Adipocyte (in vitro differentiated cells): Measurements from ENCODE around the gene DNAJC3.
A peak's percentile ranks its signal among the peaks of the same experiment; 100 is the strongest.

Source experiments
- DNase-seq: peaks from one replicate; pipeline ENCODE4 v3.0.0-alpha.2; 2015; ENCODE audit warnings: low read depth
- H3K27me3 ChIP-seq: replicated peaks from 2 replicates; pipeline ENCODE4 v1.7.0; 2013; ENCODE audit warnings: mild to moderate bottlenecking, low read length, moderate library complexity; ENCODE audit not compliant: control insufficient read depth, insufficient read depth
- H3K36me3 ChIP-seq: 2 replicates; pipeline ENCODE4 v1.7.0; 2013; ENCODE audit warnings: low read length, mild to moderate bottlenecking, moderate library complexity; ENCODE audit not compliant: control insufficient read depth, insufficient read depth, severe bottlenecking
- H3K4me1 ChIP-seq: 2 replicates; pipeline ENCODE4 v1.7.0; 2013; ENCODE audit warnings: mild to moderate bottlenecking, low read length, moderate library complexity; ENCODE audit not compliant: control insufficient read depth, insufficient read depth
- H3K4me3 ChIP-seq: 2 replicates; pipeline ENCODE4 v1.7.0; 2013; ENCODE audit warnings: mild to moderate bottlenecking, low read length, moderate library complexity
- H3K9ac ChIP-seq: 2 replicates; pipeline ENCODE4 v1.7.0; 2013; ENCODE audit warnings: mild to moderate bottlenecking, low read length, moderate library complexity
- H3K9me3 ChIP-seq: 2 replicates; pipeline ENCODE4 v1.7.0; 2013; ENCODE audit warnings: mild to moderate bottlenecking, low read length, moderate library complexity; ENCODE audit not compliant: control insufficient read depth

DNAJC3 gene

GRCh38 chr13:95676762-95677563 lies at the start of gene DNAJC3:
TSS of gene DNAJC3 (plus strand) at chr13:95677139. CDS start at chr13:95677256, 117 bp downstream.
- H3K9ac ChIP-seq = peak within 1 kb of the TSS; percentile 93
- peak within 1 kb of the TSS; percentile 91 for H3K4me3 ChIP-seq
- H3K9me3 ChIP-seq = no peaks in the 10 kb centered on the region
- peaks cover 24% of the 10 kb centered on the region for H3K4me1 ChIP-seq
- H3K27me3 ChIP-seq = no peaks in the 10 kb centered on the region
- H3K36me3 ChIP-seq = no peaks in the 10 kb centered on the region
- peak; percentile 99 for DNase-seq

GRCh38 chr13:95627590-95627989 lies 49.3 kb upstream of the DNAJC3 start:
- H3K9me3 ChIP-seq = no peaks in the 10 kb centered on the region
- no peaks in the 10 kb centered on the region for H3K4me1 ChIP-seq
- no peak overlapping the region for H3K4me3 ChIP-seq
- peak; percentile 73 for DNase-seq
- no peak overlapping the region for H3K9ac ChIP-seq
- peaks cover 72% of the 10 kb centered on the region for H3K36me3 ChIP-seq
- no peaks in the 10 kb centered on the region for H3K27me3 ChIP-seq

- DNase-seq = no peak
- Histone ChIP-seq H3K27me3 (no peaks in the 10 kb centered on the region), H3K4me3 (no peak overlapping the region), H3K36me3 (peaks cover 72% of the 10 kb centered on the region), H3K4me1 (no peaks in the 10 kb centered on the region), H3K9me3 (no peaks in the 10 kb centered on the region), H3K9ac (no peak overlapping the region)
These were observed 48.5 kb upstream of the DNAJC3 start for GRCh38 chr13:95628488-95628887.

- Histone ChIP-seq H3K27me3 (no peaks in the 10 kb centered on the region), H3K4me3 (no peak overlapping the region), H3K9me3 (no peaks in the 10 kb centered on the region), H3K4me1 (no peaks in the 10 kb centered on the region), H3K36me3 (peaks cover 69% of the 10 kb centered on the region), H3K9ac (no peak overlapping the region)
- no peak for DNase-seq
These were observed 47.9 kb upstream of the DNAJC3 start for GRCh38 chr13:95629071-95629470.

GRCh38 chr13:95630593-95630992 lies 46.3 kb upstream of the DNAJC3 start:
- H3K9me3 ChIP-seq = no peaks in the 10 kb centered on the region
- DNase-seq = no peak
- no peak overlapping the region for H3K4me3 ChIP-seq
- peaks cover 73% of the 10 kb centered on the region for H3K36me3 ChIP-seq
- H3K4me1 ChIP-seq = no peaks in the 10 kb centered on the region
- no peaks in the 10 kb centered on the region for H3K27me3 ChIP-seq
- no peak overlapping the region for H3K9ac ChIP-seq

GRCh38 chr13:95636853-95637252 lies 40.1 kb upstream of the DNAJC3 start:
- Histone ChIP-seq H3K9ac (no peak overlapping the region), H3K27me3 (no peaks in the 10 kb centered on the region), H3K9me3 (no peaks in the 10 kb centered on the region), H3K4me3 (no peak overlapping the region), H3K4me1 (no peaks in the 10 kb centered on the region), H3K36me3 (peaks cover 41% of the 10 kb centered on the region)
- no peak for DNase-seq

- Histone ChIP-seq H3K4me3 (peak overlapping the region; percentile 82), H3K36me3 (peaks cover 17% of the 10 kb centered on the region), H3K4me1 (peaks cover 18% of the 10 kb centered on the region)
These were observed 35.5 kb upstream of the DNAJC3 start for GRCh38 chr13:95641291-95642027.

GRCh38 chr13:95642028-95642621 lies 34.8 kb upstream of the DNAJC3 start:
- no peaks in the 10 kb centered on the region for H3K27me3 ChIP-seq
- H3K9ac ChIP-seq = peak overlapping the region; percentile 83
- peaks cover 10% of the 10 kb centered on the region for H3K36me3 ChIP-seq
- peak overlapping the region; percentile 82 for H3K4me3 ChIP-seq
- H3K9me3 ChIP-seq = no peaks in the 10 kb centered on the region
- peaks cover 18% of the 10 kb centered on the region for H3K4me1 ChIP-seq
- peak; percentile 76 for DNase-seq

More at GRCh38 chr13:95641291-95642027, 35.5 kb upstream of the DNAJC3 start:
- Histone ChIP-seq H3K27me3 (no peaks in the 10 kb centered on the region), H3K9me3 (no peaks in the 10 kb centered on the region), H3K9ac (peak overlapping the region; percentile 83)
- DNase-seq = no peak

- Histone ChIP-seq H3K4me3 (peak overlapping the region; percentile 82), H3K36me3 (peaks cover 5% of the 10 kb centered on the region), H3K9me3 (no peaks in the 10 kb centered on the region), H3K27me3 (no peaks in the 10 kb centered on the region), H3K4me1 (peaks cover 18% of the 10 kb centered on the region), H3K9ac (peak overlapping the region; percentile 83)
- DNase-seq = peak; percentile 34
These were observed 33.9 kb upstream of the DNAJC3 start for GRCh38 chr13:95642999-95643398.

- DNase-seq = peak; percentile 68
- peak overlapping the region; percentile 83 for H3K9ac ChIP-seq
- H3K4me1 ChIP-seq = peaks cover 18% of the 10 kb centered on the region
- H3K4me3 ChIP-seq = peak overlapping the region; percentile 82
- H3K36me3 ChIP-seq = peaks cover 5% of the 10 kb centered on the region
- no peaks in the 10 kb centered on the region for H3K27me3 ChIP-seq
- H3K9me3 ChIP-seq = no peaks in the 10 kb centered on the region
These were observed 33.4 kb upstream of the DNAJC3 start for GRCh38 chr13:95643571-95643935.

GRCh38 chr13:95643936-95644598 lies 32.9 kb upstream of the DNAJC3 start:
- peaks cover 18% of the 10 kb centered on the region for H3K4me1 ChIP-seq
- peak; percentile 69 for DNase-seq
- H3K9me3 ChIP-seq = no peaks in the 10 kb centered on the region
- peak overlapping the region; percentile 83 for H3K9ac ChIP-seq
- peak overlapping the region; percentile 82 for H3K4me3 ChIP-seq
- H3K27me3 ChIP-seq = no peaks in the 10 kb centered on the region
- peaks cover 2% of the 10 kb centered on the region for H3K36me3 ChIP-seq
